ENCODE results near the gene CENPP.

CENPP gene

GRCh38 chr9:92496396-92497176 lies 170.8 kb downstream of the CENPP start:
- no peaks in the 10 kb centered on the region for H3K9me3 Mint-ChIP-seq
- peaks cover 7% of the 10 kb centered on the region for H3K4me1 Mint-ChIP-seq (ENCODE audit: low read depth)
- no peaks in the 10 kb centered on the region for H3K36me3 Mint-ChIP-seq (ENCODE audit: low read depth)
- no peak overlapping the region for H3K4me3 Mint-ChIP-seq
- no peak for DNase-seq (ENCODE audit: low spot score)
- H3K27ac Mint-ChIP-seq = no peak overlapping the region
- no peaks in the 10 kb centered on the region for H3K27me3 Mint-ChIP-seq (ENCODE audit: low read depth)

DNA sequence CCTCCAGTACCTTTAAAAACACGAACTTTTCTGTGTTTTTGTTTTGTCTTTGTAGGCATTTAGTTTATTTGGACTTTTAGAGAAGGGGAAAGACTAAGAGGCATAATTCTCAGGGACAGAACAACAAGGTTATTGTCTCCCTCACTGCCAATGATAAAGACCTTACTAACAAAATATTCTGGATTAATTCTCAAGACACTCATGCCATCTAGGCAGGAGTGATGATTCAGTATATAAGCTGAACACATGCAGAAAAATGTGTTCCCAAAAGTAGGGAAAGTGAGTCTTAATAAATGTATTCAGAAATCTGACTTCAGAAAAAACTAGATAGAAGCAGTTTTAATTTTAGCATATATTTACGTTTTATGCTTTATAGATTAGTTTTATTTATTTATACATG lies 173.9 kb downstream of the CENPP start:
- H3K27ac Mint-ChIP-seq = no peak overlapping the region
- no peak overlapping the region for H3K4me3 Mint-ChIP-seq
- no peaks in the 10 kb centered on the region for H3K36me3 Mint-ChIP-seq (ENCODE audit: low read depth)
- no peak for DNase-seq (ENCODE audit: low spot score)
- H3K4me1 Mint-ChIP-seq (ENCODE audit: low read depth) = peaks cover 2% of the 10 kb centered on the region
- H3K27me3 Mint-ChIP-seq (ENCODE audit: low read depth) = no peaks in the 10 kb centered on the region
- H3K9me3 Mint-ChIP-seq = no peaks in the 10 kb centered on the region

- Mint-ChIP-seq H3K27me3 (ENCODE audit: low read depth) (no peaks in the 10 kb centered on the region), H3K9me3 (no peaks in the 10 kb centered on the region), H3K4me1 (ENCODE audit: low read depth) (no peaks in the 10 kb centered on the region), H3K27ac (no peak overlapping the region), H3K36me3 (ENCODE audit: low read depth) (no peaks in the 10 kb centered on the region), H3K4me3 (no peak overlapping the region)
- DNase-seq (ENCODE audit: low spot score) = no peak
Measured at GRCh38 chr9:92500725-92501124, 175.0 kb downstream of the CENPP start.

DNA sequence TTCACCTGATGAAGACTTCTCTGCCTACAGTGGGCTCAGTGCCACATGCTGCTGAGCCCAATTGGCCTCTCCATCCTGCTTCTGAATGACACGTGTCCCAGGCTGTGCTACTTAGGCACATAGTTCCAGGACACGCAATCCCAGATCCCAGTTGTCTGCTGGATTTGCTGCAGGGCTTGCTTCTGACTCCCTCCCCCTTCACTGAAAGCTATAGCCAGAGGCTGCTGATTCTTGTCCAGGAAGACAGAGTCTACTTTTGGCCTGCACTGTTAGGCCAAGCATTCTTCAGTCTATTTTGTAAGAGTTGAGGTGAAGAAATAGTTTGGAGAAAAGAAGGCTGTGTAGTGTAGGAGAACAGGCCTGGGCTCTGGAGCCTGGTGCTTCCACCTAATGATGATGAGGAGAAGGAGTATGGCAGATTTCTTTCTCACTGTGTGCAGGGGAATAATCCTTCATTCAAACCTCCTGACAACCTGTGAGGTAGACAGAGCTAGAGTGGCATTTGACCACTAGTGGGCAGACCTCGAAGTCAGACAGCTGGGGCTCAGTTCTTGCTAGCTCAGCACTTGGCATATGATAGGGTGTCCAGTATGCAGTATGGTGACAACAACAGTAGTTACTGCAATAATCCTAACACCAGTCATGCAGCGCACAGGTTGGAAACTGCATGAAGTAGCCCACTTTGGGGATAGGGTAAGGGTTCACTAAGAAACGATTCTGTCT lies 176.1 kb downstream of the CENPP start:
- H3K4me1 Mint-ChIP-seq (ENCODE audit: low read depth) = no peaks in the 10 kb centered on the region
- no peak overlapping the region for H3K27ac Mint-ChIP-seq
- no peaks in the 10 kb centered on the region for H3K27me3 Mint-ChIP-seq (ENCODE audit: low read depth)
- H3K9me3 Mint-ChIP-seq = no peaks in the 10 kb centered on the region
- H3K4me3 Mint-ChIP-seq = no peak overlapping the region
- no peaks in the 10 kb centered on the region for H3K36me3 Mint-ChIP-seq (ENCODE audit: low read depth)
- DNase-seq (ENCODE audit: low spot score) = no peak

GRCh38 chr9:92503156-92503555 lies 177.4 kb downstream of the CENPP start:
- DNase-seq (ENCODE audit: low spot score) = no peak
- H3K27ac Mint-ChIP-seq = no peak overlapping the region
- H3K4me3 Mint-ChIP-seq = no peak overlapping the region
- no peaks in the 10 kb centered on the region for H3K36me3 Mint-ChIP-seq (ENCODE audit: low read depth)
- no peaks in the 10 kb centered on the region for H3K9me3 Mint-ChIP-seq
- peaks cover 3% of the 10 kb centered on the region for H3K4me1 Mint-ChIP-seq (ENCODE audit: low read depth)
- no peaks in the 10 kb centered on the region for H3K27me3 Mint-ChIP-seq (ENCODE audit: low read depth)

- Mint-ChIP-seq H3K4me3 (no peak overlapping the region), H3K4me1 (ENCODE audit: low read depth) (peaks cover 3% of the 10 kb centered on the region), H3K36me3 (ENCODE audit: low read depth) (no peaks in the 10 kb centered on the region), H3K9me3 (no peaks in the 10 kb centered on the region), H3K27me3 (ENCODE audit: low read depth) (no peaks in the 10 kb centered on the region), H3K27ac (no peak overlapping the region)
- no peak for DNase-seq (ENCODE audit: low spot score)
Measured at GRCh38 chr9:92504881-92505280, 179.1 kb downstream of the CENPP start.

- H3K4me1 Mint-ChIP-seq (ENCODE audit: low read depth) = peaks cover 3% of the 10 kb centered on the region
- H3K36me3 Mint-ChIP-seq (ENCODE audit: low read depth) = no peaks in the 10 kb centered on the region
- H3K4me3 Mint-ChIP-seq = no peak overlapping the region
- no peaks in the 10 kb centered on the region for H3K27me3 Mint-ChIP-seq (ENCODE audit: low read depth)
- H3K9me3 Mint-ChIP-seq = no peaks in the 10 kb centered on the region
- no peak for DNase-seq (ENCODE audit: low spot score)
- no peak overlapping the region for H3K27ac Mint-ChIP-seq
Measured at GRCh38 chr9:92506184-92506857, 180.6 kb downstream of the CENPP start.

GRCh38 chr9:92507005-92507404 lies 181.3 kb downstream of the CENPP start:
- peaks cover 3% of the 10 kb centered on the region for H3K4me1 Mint-ChIP-seq (ENCODE audit: low read depth)
- DNase-seq (ENCODE audit: low spot score) = no peak
- H3K9me3 Mint-ChIP-seq = no peaks in the 10 kb centered on the region
- no peak overlapping the region for H3K4me3 Mint-ChIP-seq
- no peak overlapping the region for H3K27ac Mint-ChIP-seq
- no peaks in the 10 kb centered on the region for H3K36me3 Mint-ChIP-seq (ENCODE audit: low read depth)
- H3K27me3 Mint-ChIP-seq (ENCODE audit: low read depth) = no peaks in the 10 kb centered on the region

DNA sequence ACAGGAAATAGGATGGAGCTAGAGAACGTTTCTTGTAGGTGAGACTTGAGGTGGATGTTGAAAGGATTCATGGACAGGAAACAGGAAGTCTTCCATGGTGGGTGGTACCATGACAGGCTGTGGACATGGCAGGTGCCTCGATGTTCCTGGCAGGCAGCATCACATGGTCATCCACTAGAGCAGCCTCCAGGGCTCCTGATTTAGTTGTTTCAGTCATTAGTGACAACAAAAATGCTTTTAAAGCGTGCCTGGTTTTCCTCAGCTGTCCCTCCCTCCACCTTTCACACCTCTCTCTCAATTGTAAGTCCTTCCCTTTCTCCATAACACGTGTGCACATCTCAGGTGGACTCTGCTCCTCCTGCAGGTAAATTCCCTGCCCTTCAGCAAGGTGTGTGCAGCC lies 181.7 kb downstream of the CENPP start:
- H3K36me3 Mint-ChIP-seq (ENCODE audit: low read depth) = no peaks in the 10 kb centered on the region
- no peaks in the 10 kb centered on the region for H3K27me3 Mint-ChIP-seq (ENCODE audit: low read depth)
- no peak overlapping the region for H3K27ac Mint-ChIP-seq
- peaks cover 3% of the 10 kb centered on the region for H3K4me1 Mint-ChIP-seq (ENCODE audit: low read depth)
- H3K4me3 Mint-ChIP-seq = no peak overlapping the region
- no peak for DNase-seq (ENCODE audit: low spot score)
- H3K9me3 Mint-ChIP-seq = no peaks in the 10 kb centered on the region

DNA sequence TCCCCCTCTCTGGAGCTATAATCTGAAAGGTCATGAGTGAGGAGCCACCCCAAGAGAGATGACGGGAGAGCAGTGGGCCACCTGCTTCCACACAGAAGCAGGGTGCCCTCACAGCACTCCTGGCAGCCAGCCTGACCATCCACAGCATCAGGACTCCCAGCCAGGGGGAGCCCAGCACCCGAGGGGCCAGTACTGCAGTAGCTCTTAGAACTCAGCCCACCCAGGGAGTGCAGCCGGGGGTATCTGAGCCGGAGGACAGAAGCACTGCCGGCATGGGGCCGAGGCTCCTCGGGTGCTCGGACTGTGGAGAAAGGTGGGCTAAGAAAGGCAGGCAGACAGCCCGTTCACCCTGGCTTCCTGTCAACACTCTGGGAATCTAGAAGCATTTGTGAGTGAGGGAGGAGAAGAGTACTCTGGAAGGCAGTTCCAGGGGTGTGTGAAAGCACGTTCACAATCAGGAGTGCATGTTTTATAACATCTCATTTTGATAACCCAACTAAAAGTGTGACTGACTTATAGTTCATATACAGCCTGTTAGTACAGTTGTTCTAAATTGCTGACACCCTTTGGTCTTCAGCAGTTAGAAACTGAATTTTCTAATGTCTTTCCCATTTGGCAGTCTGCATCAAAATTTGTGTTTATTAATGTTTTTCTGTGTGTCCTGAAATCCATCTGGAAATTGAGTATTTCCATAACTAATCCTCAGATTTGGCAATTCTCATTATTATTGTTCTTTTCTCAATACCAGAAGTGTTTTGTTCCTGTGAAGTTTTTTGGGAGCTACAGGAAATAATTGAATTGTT lies 182.5 kb downstream of the CENPP start:
- H3K4me1 Mint-ChIP-seq (ENCODE audit: low read depth) = peaks cover 3% of the 10 kb centered on the region
- no peaks in the 10 kb centered on the region for H3K36me3 Mint-ChIP-seq (ENCODE audit: low read depth)
- H3K27me3 Mint-ChIP-seq (ENCODE audit: low read depth) = no peaks in the 10 kb centered on the region
- H3K27ac Mint-ChIP-seq = no peak overlapping the region
- H3K4me3 Mint-ChIP-seq = no peak overlapping the region
- no peak for DNase-seq (ENCODE audit: low spot score)
- no peaks in the 10 kb centered on the region for H3K9me3 Mint-ChIP-seq

- H3K27ac Mint-ChIP-seq = no peak overlapping the region
- no peaks in the 10 kb centered on the region for H3K9me3 Mint-ChIP-seq
- DNase-seq (ENCODE audit: low spot score) = no peak
- no peaks in the 10 kb centered on the region for H3K27me3 Mint-ChIP-seq (ENCODE audit: low read depth)
- H3K4me1 Mint-ChIP-seq (ENCODE audit: low read depth) = peaks cover 3% of the 10 kb centered on the region
- H3K4me3 Mint-ChIP-seq = no peak overlapping the region
- no peaks in the 10 kb centered on the region for H3K36me3 Mint-ChIP-seq (ENCODE audit: low read depth)
Measured at GRCh38 chr9:92509050-92509449, 183.3 kb downstream of the CENPP start.

- no peak overlapping the region for H3K27ac Mint-ChIP-seq
- no peak overlapping the region for H3K4me3 Mint-ChIP-seq
- H3K27me3 Mint-ChIP-seq (ENCODE audit: low read depth) = no peaks in the 10 kb centered on the region
- H3K9me3 Mint-ChIP-seq = no peaks in the 10 kb centered on the region
- H3K4me1 Mint-ChIP-seq (ENCODE audit: low read depth) = peaks cover 3% of the 10 kb centered on the region
- H3K36me3 Mint-ChIP-seq (ENCODE audit: low read depth) = no peaks in the 10 kb centered on the region
- DNase-seq (ENCODE audit: low spot score) = no peak
Measured at GRCh38 chr9:92510747-92511146, 185.0 kb downstream of the CENPP start.

DNA sequence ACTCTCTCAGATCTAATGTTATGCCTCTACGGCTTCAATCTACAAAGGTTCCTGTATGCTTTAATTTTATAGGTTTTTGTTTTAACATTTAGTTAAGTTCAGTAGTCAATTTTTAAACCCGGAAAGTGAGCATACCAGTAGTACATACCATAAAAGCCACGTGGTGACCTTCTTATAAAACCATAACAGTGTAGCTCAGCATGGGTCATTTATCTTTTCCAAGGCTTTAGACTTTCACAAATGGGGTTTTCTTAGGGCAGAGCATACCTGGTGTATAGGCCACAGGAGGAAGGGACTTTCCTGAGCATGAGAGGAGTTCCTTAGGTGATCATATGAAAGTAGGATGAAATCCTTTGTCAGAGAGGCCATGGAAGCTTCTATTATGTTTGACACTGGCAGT lies 186.9 kb downstream of the CENPP start:
- DNase-seq (ENCODE audit: low spot score) = no peak
- Mint-ChIP-seq H3K4me3 (no peak overlapping the region), H3K36me3 (ENCODE audit: low read depth) (no peaks in the 10 kb centered on the region), H3K4me1 (ENCODE audit: low read depth) (no peaks in the 10 kb centered on the region), H3K9me3 (no peaks in the 10 kb centered on the region), H3K27ac (no peak overlapping the region), H3K27me3 (ENCODE audit: low read depth) (no peaks in the 10 kb centered on the region)

DNA sequence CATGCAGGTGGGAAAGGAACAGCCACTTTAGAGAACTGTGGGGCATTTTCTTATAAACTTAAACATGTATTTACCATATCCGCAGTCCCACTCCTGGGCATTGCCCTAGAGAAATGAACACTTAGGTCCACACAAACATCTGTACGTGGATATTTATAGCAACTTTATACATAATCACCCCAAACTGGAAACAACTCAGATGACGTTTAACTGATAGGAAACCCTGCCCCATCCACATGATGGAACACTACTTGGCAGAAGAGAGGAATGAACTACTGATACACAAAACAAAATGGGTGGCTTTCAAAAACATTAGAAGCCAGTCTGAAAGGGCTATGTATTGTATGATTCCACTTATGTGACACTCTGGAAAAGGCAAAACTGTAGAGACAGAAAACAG lies 187.6 kb downstream of the CENPP start:
- Mint-ChIP-seq H3K4me1 (ENCODE audit: low read depth) (no peaks in the 10 kb centered on the region), H3K27ac (no peak overlapping the region), H3K36me3 (ENCODE audit: low read depth) (no peaks in the 10 kb centered on the region), H3K4me3 (no peak overlapping the region), H3K27me3 (ENCODE audit: low read depth) (no peaks in the 10 kb centered on the region), H3K9me3 (no peaks in the 10 kb centered on the region)
- no peak for DNase-seq (ENCODE audit: low spot score)

All from T-helper 2 cell treated with Interferon-gamma antibody and Interleukin-4, amounts not matched to agents 5 μg/mL and 100 μg/mL, for 36 hours (primary cell).